HG03135 (cell line): Measurements from ENCODE around the gene MORF4L1.
A peak's percentile ranks its signal among the peaks of the same experiment; 100 is the strongest.
"Not testable (repeated sequence)": the region's sequence is repeated elsewhere in the genome, so short reads cannot be mapped to it uniquely, and the experiment has no call there.

Experiments used
- ATAC-seq: cut with Tn5 transposase; IDR thresholded peaks from one replicate; pipeline ENCODE4 v1.9.1; 2021; ENCODE audit warnings: mild to moderate bottlenecking, moderate library complexity; ENCODE audit not compliant: unreplicated experiment

Gene MORF4L1

GRCh38 chr15:78872155-78872971 lies at the start of gene MORF4L1:
Gene MORF4L1, plus strand, starts transcription at chr15:78872890. Its CDS starts 128 bp downstream, at chr15:78873018.
- peak; percentile 67 for ATAC-seq

- no peak for ATAC-seq
Observed at GRCh38 chr15:78828920-78829319, 43.8 kb upstream of the MORF4L1 start.

- no peak for ATAC-seq
Observed at GRCh38 chr15:78830514-78831228, 42.0 kb upstream of the MORF4L1 start.

- ATAC-seq, result no peak
Observed at GRCh38 chr15:78831229-78832207, 41.2 kb upstream of the MORF4L1 start.

GRCh38 chr15:78836333-78836732 lies 36.4 kb upstream of the MORF4L1 start:
- no peak for ATAC-seq

- no peak for ATAC-seq
Observed at GRCh38 chr15:78837131-78837530, 35.6 kb upstream of the MORF4L1 start.

- ATAC-seq, result no peak
Observed at GRCh38 chr15:78837543-78837942, 35.1 kb upstream of the MORF4L1 start.

- ATAC-seq, result no peak
Observed at GRCh38 chr15:78838489-78838888, 34.2 kb upstream of the MORF4L1 start.

GRCh38 chr15:78839151-78839550 lies 33.5 kb upstream of the MORF4L1 start:
- ATAC-seq, result not testable (repeated sequence)

GRCh38 chr15:78840661-78841375 lies 31.9 kb upstream of the MORF4L1 start:
- ATAC-seq, result no peak

GRCh38 chr15:78841376-78841706 lies 31.3 kb upstream of the MORF4L1 start:
- no peak for ATAC-seq

GRCh38 chr15:78841891-78842290 lies 30.8 kb upstream of the MORF4L1 start:
- no peak for ATAC-seq

GRCh38 chr15:78842519-78842918 lies 30.2 kb upstream of the MORF4L1 start:
- no peak for ATAC-seq

- not testable (repeated sequence) for ATAC-seq
Observed at GRCh38 chr15:78846906-78847305, 25.8 kb upstream of the MORF4L1 start.

- ATAC-seq, result not testable (repeated sequence)
Observed at GRCh38 chr15:78847387-78847906, 25.2 kb upstream of the MORF4L1 start.

- no peak for ATAC-seq
Observed at GRCh38 chr15:78850352-78850751, 22.3 kb upstream of the MORF4L1 start.

- no peak for ATAC-seq
Observed at GRCh38 chr15:78850941-78851755, 21.5 kb upstream of the MORF4L1 start.

GRCh38 chr15:78853500-78853899 lies 19.2 kb upstream of the MORF4L1 start:
- ATAC-seq, result no peak

- no peak for ATAC-seq
Observed at GRCh38 chr15:78854833-78855372, 17.8 kb upstream of the MORF4L1 start.
